Measurements from ENCODE around the gene C11orf24.

GRCh38 chr11:68231621-68232020, 40.2 kb downstream of the C11orf24 start:
- TF ChIP-seq EZH2 (IDR thresholded peaks at IDR 0.05) (no peak), POLR2AphosphoS5 (IDR thresholded peaks at IDR 0.05; ENCODE audit: borderline replicate concordance, low read depth, low read length) (no peak), FOXP2 (optimal IDR thresholded peaks at IDR 0.05; ENCODE audit: control extremely low read depth, extremely low read length, insufficient read depth) (no peak)

All from SK-N-MC (cell line).